GDM1 (cell line): Measurements from ENCODE around the gene DIAPH2.
"Not testable (repeated sequence)": the region's sequence is repeated elsewhere in the genome, so short reads cannot be mapped to it uniquely, and the experiment has no call there.

Source experiments
- DNase-seq: peaks from one replicate; lab custom pipeline; 2025; lab: John Stamatoyannopoulos, UW

The DIAPH2 gene

GRCh38 chrX:96684339-96685209 is at the start of gene DIAPH2:
TSS of gene DIAPH2 (plus strand) at chrX:96684842.
- peak; percentile 60 for DNase-seq

GRCh38 chrX:96650023-96650422 is 34.6 kb upstream of the DIAPH2 start:
- DNase-seq = no peak

GRCh38 chrX:96655947-96656623 is 28.6 kb upstream of the DIAPH2 start:
- no peak for DNase-seq

- DNase-seq = no peak
These were observed 2.1 kb upstream of the DIAPH2 start for GRCh38 chrX:96682516-96682915.

GRCh38 chrX:96683997-96684338 is 674 bp upstream of the DIAPH2 start:
- no peak for DNase-seq

GRCh38 chrX:96685210-96686099 is 813 bp downstream of the DIAPH2 start:
- peak; percentile 40 for DNase-seq

- DNase-seq = no peak
These were observed 3.1 kb downstream of the DIAPH2 start for GRCh38 chrX:96687776-96688175.

GRCh38 chrX:96688789-96689188 is 4.1 kb downstream of the DIAPH2 start:
- no peak for DNase-seq

GRCh38 chrX:96689991-96690390 is 5.3 kb downstream of the DIAPH2 start:
- DNase-seq = no peak

GRCh38 chrX:96692454-96692853 is 7.8 kb downstream of the DIAPH2 start:
- no peak for DNase-seq

GRCh38 chrX:96692890-96693289 is 8.2 kb downstream of the DIAPH2 start:
- DNase-seq = no peak

- no peak for DNase-seq
These were observed 8.8 kb downstream of the DIAPH2 start for GRCh38 chrX:96693407-96693806.

GRCh38 chrX:96696462-96696861 is 11.8 kb downstream of the DIAPH2 start:
- DNase-seq = no peak

GRCh38 chrX:96700625-96701024 is 16.0 kb downstream of the DIAPH2 start:
- DNase-seq = no peak

- no peak for DNase-seq
These were observed 18.7 kb downstream of the DIAPH2 start for GRCh38 chrX:96703379-96703778.

- no peak for DNase-seq
These were observed 19.2 kb downstream of the DIAPH2 start for GRCh38 chrX:96703816-96704215.

GRCh38 chrX:96704629-96705028 is 20.0 kb downstream of the DIAPH2 start:
- no peak for DNase-seq

GRCh38 chrX:96705905-96706304 is 21.3 kb downstream of the DIAPH2 start:
- no peak for DNase-seq

GRCh38 chrX:96707804-96708203 is 23.2 kb downstream of the DIAPH2 start:
- no peak for DNase-seq

- no peak for DNase-seq
These were observed 25.4 kb downstream of the DIAPH2 start for GRCh38 chrX:96710031-96710430.

GRCh38 chrX:96713303-96713702 is 28.7 kb downstream of the DIAPH2 start:
- DNase-seq = no peak

- not testable (repeated sequence) for DNase-seq
These were observed 29.8 kb downstream of the DIAPH2 start for GRCh38 chrX:96714393-96714792.
